ENCODE results near the gene SEPTIN11. TPM values are rescaled to one million over a fixed set of nuclear protein-coding genes. Genes with fewer than 3 reads are reported as not detected.

The SEPTIN11 gene
- total and polyA plus RNA-seq, 9 of the 15 experiments (the other 6 are each of a cell fraction or from before 2014, with no cell fraction given): 25.7 to 142 (median 84.3) TPM

GRCh38 chr4:76955182-76955581 is 5.6 kb downstream of the SEPTIN11 start:
- Histone ChIP-seq H3K27me3 (ENCODE audit: control insufficient read depth in 2 of 2, insufficient read depth in 2 of 2, low read length in 2 of 2) (no peaks in the 10 kb centered on the region), H3K4me2 (ENCODE audit: insufficient read depth, low read length) (no peak overlapping the region), H3K9me3 (replicated peaks; ENCODE audit: control insufficient read depth, insufficient read depth, low read depth, low read length) (no peaks in the 10 kb centered on the region), H3K4me1 (replicated peaks in 1 of 2; ENCODE audit: control insufficient read depth in 2 of 2, insufficient read depth in 2 of 2, low read length in 2 of 2) (peaks cover 10 to 25% of the 10 kb centered on the region in 2 experiments), H4K20me1 (replicated peaks; ENCODE audit: control insufficient read depth, insufficient read depth, low read length) (peaks cover 23% of the 10 kb centered on the region), H3K4me3 (no peak overlapping the region), H3K9me1 (ENCODE audit: control insufficient read depth, insufficient read depth, low read length) (no peaks in the 10 kb centered on the region), H3K27ac (ENCODE audit: extremely low read depth, low read depth, low read length) (no peak overlapping the region), H3K79me2 (ENCODE audit: control insufficient read depth, insufficient read depth, low read length) (peaks cover 87% of the 10 kb centered on the region), H3K9ac (ENCODE audit: insufficient read depth in 1 of 2, low read depth in 2 of 2, low read length in 2 of 2) (no peak overlapping the region), H2AFZ (ENCODE audit: low read depth, low read length) (no peak overlapping the region), H3K36me3 (ENCODE audit: control insufficient read depth, insufficient read depth, low read length) (peaks cover 13% of the 10 kb centered on the region; the same call in 2 of the 3 replicates)
- DNase-seq (ENCODE audit: extremely low read depth in 1 of 4, low spot score in 3 of 4): no peak
- ChIA-PET POLR2A (interaction anchor here (0.6 kb wide), 1 partner anchor 682 kb away, joined by 3 read pairs; no protein-coding TSS in a partner anchor), CTCF (ENCODE audit: low intra/inter-chr PET ratio) (no interaction called here)
- no TSS peak for BruUV-seq (replicated peaks)
- intact Hi-C loops (cut with micrococcal nuclease) (no loop called here), in situ Hi-C loops (cut with MboI) (no loop called here)
- ATAC-seq: no peak
- no peak for TF ChIP-seq ELF1 (tag; IDR thresholded peaks at IDR 0.05)
- TF ChIP-seq ETV6 (IDR thresholded peaks at IDR 0.05; ENCODE audit: borderline replicate concordance in 1 of 2, low read depth in 2 of 2, low read length in 1 of 2): no peak
- no peak for TF ChIP-seq ETV6 (CRISPR knock-in tag; IDR thresholded peaks at IDR 0.05; ENCODE audit: borderline replicate concordance)
- no peak for TF ChIP-seq TSHZ1 (CRISPR knock-in tag; IDR thresholded peaks at IDR 0.05)
- FAIRE-seq: no peak
- WGBS (ENCODE audit: insufficient coverage, low coverage, missing lambda C conversion rate): 64% methylated on average over 1 of the region's 1 CpG
